Prostate gland (tissue), 2 donors: ENCODE measurements around the gene JAKMIP1. TPM values are rescaled to one million over a fixed set of nuclear protein-coding genes. Genes with fewer than 3 reads are reported as not detected.

Experiments
- DNase-seq: peaks from one replicate; pipeline ENCODE4 v3.0.0-alpha.2; 2019; ENCODE audit warnings: low spot score
- H3K27ac ChIP-seq, 2 donors: fragments of 200-600 bp; sonication (generic); 2 replicates each; pipeline ENCODE4 v1.5.1; 2017 to 2019
- H3K27me3 ChIP-seq: fragments of 200-600 bp; sonication (generic); replicated peaks from 2 replicates; pipeline ENCODE4 v1.5.1; 2019; ENCODE audit not compliant: insufficient read depth
- H3K36me3 ChIP-seq, 2 donors: fragments of 200-600 bp; sonication (generic); 1 replicate in 1 of 2; 2 replicates in 1 of 2; pipeline versions ENCODE4 v1.5.1 to v1.8.1; 2017 to 2019
- H3K4me1 ChIP-seq: fragments of 200-600 bp; sonication (generic); replicated peaks from 2 replicates; pipeline ENCODE4 v1.5.1; 2019
- H3K4me3 ChIP-seq, 2 donors: fragments of 200-600 bp; sonication (generic); 2 replicates each; pipeline ENCODE4 v1.5.1; 2017 to 2019
- H3K9me3 ChIP-seq: fragments of 200-600 bp; sonication (generic); 2 replicates; pipeline ENCODE4 v1.5.1; 2017
- POLR2A ChIP-seq: fragments of 450-650 bp; IDR thresholded peaks from one replicate; pipeline ENCODE4 v1.6.1; 2016; ENCODE audit warnings: antibody characterized with exemption, mild to moderate bottlenecking
- POLR2AphosphoS5 ChIP-seq: sonication (generic); formaldehyde crosslinking; IDR thresholded peaks from one replicate; pipeline ENCODE4 v1.6.1; 2017; ENCODE audit warnings: antibody characterized with exemption
- WGBS: methylation state at CpG from one replicate; pipeline ENCODE4 v1.1.5; 2018; 5-methylcytosine and 5-hydroxymethylcytosine counted together
- intact Hi-C: fragments of 100-400 bp; cut with DNase I; formaldehyde crosslinking; loops from one replicate; pipeline ENCODE4 v1.14.2; 2022
- total RNA-seq, 2 donors: library from RNA; depleted of rRNA; stranded (reverse); fragments of >200 nt; gene quantifications; one replicate each; pipeline ENCODE4 v1.1.0, GENCODE V29; 2016
- TF ChIP-seq, protein P1 (sequence below), 4 experiments: fragments of 200-600 bp in 2 of 4; fragments of 450-650 bp in 2 of 4; sonication (generic) in 2 of 4; IDR thresholded peaks; 1 replicate in 3 of 4; 2 replicates in 1 of 4; pipeline ENCODE4 v1.5.1; 2016 to 2019; ENCODE audit warnings: antibody characterized with exemption in 4 of 4, mild to moderate bottlenecking in 2 of 4, moderate library complexity in 2 of 4

The JAKMIP1 gene
- total RNA-seq, 2 donors from 2014 or later: 22.4 to 29.1 TPM

DNA sequence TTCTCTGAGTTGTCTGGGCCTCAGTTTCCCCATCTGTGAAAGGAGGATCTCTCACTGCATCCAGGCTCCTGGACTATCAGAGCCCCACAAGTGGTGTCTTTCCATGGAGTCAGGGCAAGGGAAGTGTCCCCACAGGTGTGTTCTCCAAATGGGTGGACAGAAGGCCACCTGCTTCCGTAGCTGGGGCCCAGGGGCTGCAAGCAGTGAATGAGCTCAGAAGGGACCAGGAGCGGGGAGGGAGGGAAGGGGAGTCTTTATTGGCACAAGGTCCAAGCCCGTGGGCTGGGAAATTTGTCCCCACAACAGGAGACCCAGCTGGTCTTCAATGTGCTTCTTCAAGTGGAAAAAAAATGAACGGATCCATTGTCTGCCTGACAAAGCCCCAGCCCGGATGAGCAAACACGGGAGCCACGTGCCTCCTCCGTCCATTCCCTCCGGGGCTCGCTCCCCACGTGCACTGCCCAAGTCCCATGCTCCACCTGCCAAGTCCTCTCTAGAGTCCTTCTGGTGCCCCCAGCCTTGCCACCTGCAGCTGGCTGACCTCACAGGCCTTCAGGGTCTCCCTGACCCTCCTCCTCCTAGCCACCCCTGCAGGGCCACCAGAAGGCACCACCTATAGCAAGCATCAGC lies 72.0 kb downstream of the JAKMIP1 start:
- no peak overlapping the region for H3K27ac ChIP-seq
- no peak overlapping the region for H3K4me3 ChIP-seq
- no peaks in the 10 kb centered on the region for H3K36me3 ChIP-seq
- H3K9me3 ChIP-seq: no peaks in the 10 kb centered on the region
- no peak for DNase-seq
- intact Hi-C loops: no loop called here
- peaks cover 5% of the 10 kb centered on the region for H3K27me3 ChIP-seq
- 58% methylated on average over 11 of the region's 11 CpGs for whole genome bisulfite sequencing
- no peaks in the 10 kb centered on the region for H3K4me1 ChIP-seq
- TF ChIP-seq, protein P1, sequence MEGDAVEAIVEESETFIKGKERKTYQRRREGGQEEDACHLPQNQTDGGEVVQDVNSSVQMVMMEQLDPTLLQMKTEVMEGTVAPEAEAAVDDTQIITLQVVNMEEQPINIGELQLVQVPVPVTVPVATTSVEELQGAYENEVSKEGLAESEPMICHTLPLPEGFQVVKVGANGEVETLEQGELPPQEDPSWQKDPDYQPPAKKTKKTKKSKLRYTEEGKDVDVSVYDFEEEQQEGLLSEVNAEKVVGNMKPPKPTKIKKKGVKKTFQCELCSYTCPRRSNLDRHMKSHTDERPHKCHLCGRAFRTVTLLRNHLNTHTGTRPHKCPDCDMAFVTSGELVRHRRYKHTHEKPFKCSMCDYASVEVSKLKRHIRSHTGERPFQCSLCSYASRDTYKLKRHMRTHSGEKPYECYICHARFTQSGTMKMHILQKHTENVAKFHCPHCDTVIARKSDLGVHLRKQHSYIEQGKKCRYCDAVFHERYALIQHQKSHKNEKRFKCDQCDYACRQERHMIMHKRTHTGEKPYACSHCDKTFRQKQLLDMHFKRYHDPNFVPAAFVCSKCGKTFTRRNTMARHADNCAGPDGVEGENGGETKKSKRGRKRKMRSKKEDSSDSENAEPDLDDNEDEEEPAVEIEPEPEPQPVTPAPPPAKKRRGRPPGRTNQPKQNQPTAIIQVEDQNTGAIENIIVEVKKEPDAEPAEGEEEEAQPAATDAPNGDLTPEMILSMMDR (IDR thresholded peaks at IDR 0.05): no peak
- TF ChIP-seq POLR2A (no peak), POLR2AphosphoS5 (no peak)

DNA sequence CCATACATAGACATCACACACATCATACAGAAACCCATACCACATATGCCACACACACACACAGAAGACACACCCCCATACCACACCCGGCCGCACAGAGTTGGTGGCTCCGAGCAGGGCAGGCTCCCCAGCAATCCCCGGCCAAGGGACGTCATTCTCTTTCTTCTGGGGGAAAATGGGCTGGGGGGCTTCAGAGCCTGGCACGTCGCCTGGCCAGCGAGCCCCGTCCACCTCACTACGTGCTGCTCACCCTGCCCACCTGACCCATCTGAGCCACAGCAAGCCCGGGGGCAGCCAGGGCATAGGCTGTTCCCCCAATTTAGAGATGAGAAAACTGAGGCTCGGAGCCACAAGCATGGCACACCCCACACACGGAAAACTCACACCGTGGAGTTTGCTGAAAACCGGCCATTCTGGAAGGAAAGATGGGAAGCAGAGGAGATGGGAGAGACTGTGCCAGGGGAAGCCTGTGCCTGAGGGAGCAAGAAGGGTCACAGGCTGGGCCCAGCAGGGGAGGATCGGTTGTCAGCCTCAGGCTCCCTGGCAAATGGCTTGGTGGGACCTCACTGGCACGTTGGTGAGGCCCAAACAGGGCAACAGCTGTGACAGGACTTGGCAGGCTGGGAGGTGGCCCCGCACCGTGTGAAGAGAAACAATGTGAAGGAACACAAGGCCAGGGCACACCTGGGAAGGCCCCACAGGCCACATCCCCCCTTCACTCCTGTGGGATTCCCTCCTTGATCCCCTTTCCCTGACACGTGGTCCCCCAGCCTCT lies 73.2 kb downstream of the JAKMIP1 start:
- peaks cover 5% of the 10 kb centered on the region for H3K27me3 ChIP-seq
- no peak for TF ChIP-seq POLR2AphosphoS5
- TF ChIP-seq, protein P1 (IDR thresholded peaks at IDR 0.05): no peak
- no peak for TF ChIP-seq POLR2A
- 81% methylated on average over 20 of the region's 20 CpGs for WGBS
- intact Hi-C loops: no loop called here
- no peaks in the 10 kb centered on the region for H3K9me3 ChIP-seq
- DNase-seq: no peak
- H3K36me3 ChIP-seq: no peaks in the 10 kb centered on the region
- H3K4me3 ChIP-seq: no peak overlapping the region
- H3K4me1 ChIP-seq: no peaks in the 10 kb centered on the region
- H3K27ac ChIP-seq: no peak overlapping the region

DNA sequence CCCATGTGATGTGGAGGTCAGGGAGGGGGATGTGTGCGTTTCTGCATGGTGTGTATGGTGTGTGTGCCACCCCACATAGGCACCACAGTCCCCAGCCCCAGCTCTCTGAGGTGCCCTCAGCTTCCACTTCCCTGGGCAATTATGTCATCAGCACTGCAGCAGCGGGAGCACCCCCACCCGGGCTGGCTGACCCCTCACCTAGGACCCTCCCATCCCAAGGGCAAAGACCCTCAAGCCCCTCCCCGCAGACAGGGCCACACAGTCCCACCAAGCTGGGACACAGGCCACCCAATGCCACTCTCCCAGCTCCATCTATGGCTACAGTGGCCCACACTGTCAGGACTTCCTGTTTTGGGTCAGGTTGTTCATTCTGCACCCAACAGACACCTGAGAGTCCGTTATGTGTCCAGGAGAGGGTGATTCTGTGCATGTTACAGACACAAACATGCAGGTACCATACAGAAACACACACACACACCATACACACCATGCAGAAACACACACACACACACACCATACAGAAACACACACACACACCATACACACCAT lies 75.2 kb downstream of the JAKMIP1 start:
- TF ChIP-seq, protein P1 (IDR thresholded peaks at IDR 0.05): no peak
- TF ChIP-seq POLR2AphosphoS5 (no peak), POLR2A (no peak)
- 76% methylated on average over 5 of the region's 5 CpGs for WGBS
- Histone ChIP-seq H3K27ac (no peak overlapping the region), H3K4me3 (no peak overlapping the region), H3K36me3 (no peaks in the 10 kb centered on the region), H3K9me3 (no peaks in the 10 kb centered on the region), H3K4me1 (no peaks in the 10 kb centered on the region), H3K27me3 (peaks cover 5% of the 10 kb centered on the region)
- no peak for DNase-seq
- intact Hi-C loops: no loop called here

DNA sequence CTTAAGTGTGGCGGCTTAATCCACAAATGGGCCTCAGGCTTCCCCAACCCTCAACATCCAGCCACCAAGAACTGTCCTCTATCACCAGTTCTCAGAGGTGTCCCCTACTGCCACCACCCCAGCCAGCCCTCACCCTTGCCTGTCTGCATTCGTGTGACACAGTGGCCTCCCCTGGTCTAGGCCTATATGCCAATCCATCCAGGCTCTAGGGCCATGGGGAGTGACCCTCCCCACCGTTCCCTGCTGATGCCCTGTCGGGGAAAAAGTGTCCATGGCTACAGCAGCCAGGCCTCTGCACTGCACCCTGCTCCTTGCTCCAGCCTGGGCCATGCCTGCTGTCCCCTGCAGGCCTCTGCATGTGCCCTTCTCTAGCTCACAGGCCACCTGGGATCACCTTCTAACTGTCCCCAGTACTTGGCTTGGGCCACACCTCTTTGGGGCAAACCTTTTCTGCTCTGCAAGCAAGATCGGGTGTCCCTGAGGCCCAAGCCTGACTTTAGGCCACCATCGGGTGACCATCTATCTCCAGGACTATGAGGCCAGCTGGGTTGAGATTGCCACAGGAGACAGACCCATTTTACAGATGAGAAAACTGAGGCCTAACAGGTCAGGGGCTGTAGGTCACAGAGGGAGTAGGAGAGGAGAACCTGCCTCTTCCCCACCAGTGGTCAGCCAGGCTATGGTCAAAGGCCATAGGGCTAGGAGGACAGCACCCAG lies 75.8 kb downstream of the JAKMIP1 start:
- H3K4me3 ChIP-seq: no peak overlapping the region
- H3K36me3 ChIP-seq: no peaks in the 10 kb centered on the region
- no peaks in the 10 kb centered on the region for H3K9me3 ChIP-seq
- no peak for DNase-seq
- WGBS: 95% methylated on average over 6 of the region's 6 CpGs
- TF ChIP-seq POLR2AphosphoS5: no peak
- no peak for TF ChIP-seq POLR2A
- TF ChIP-seq, protein P1 (IDR thresholded peaks at IDR 0.05): no peak
- H3K27ac ChIP-seq: no peak overlapping the region
- H3K4me1 ChIP-seq: no peaks in the 10 kb centered on the region
- intact Hi-C loops: no loop called here
- H3K27me3 ChIP-seq: peaks cover 5% of the 10 kb centered on the region
